A549 treated with Mapracorat at 1 μM for 4 hours (cell line): Measurements from ENCODE around the gene KIAA1549. TPM values are rescaled to one million over a fixed set of nuclear protein-coding genes. Genes with fewer than 3 reads are reported as not detected.

Source experiments
- total RNA-seq: library from RNA; stranded (reverse); fragments of 200-300 nt; extraction: Qiagen RNA extraction; gene quantifications from 5 replicates; pipeline ENCODE4 v1.2.3, GENCODE V29; 2022

Gene KIAA1549
- total RNA-seq, result 4.7 to 6.7 TPM (median 5.8 TPM) in 5 replicates

GRCh38 chr7:138981332-138982203 is at the start of gene KIAA1549:
TSS of gene KIAA1549 (minus strand) at chr7:138981389. CDS start at chr7:138981269, 120 bp downstream.

DNA sequence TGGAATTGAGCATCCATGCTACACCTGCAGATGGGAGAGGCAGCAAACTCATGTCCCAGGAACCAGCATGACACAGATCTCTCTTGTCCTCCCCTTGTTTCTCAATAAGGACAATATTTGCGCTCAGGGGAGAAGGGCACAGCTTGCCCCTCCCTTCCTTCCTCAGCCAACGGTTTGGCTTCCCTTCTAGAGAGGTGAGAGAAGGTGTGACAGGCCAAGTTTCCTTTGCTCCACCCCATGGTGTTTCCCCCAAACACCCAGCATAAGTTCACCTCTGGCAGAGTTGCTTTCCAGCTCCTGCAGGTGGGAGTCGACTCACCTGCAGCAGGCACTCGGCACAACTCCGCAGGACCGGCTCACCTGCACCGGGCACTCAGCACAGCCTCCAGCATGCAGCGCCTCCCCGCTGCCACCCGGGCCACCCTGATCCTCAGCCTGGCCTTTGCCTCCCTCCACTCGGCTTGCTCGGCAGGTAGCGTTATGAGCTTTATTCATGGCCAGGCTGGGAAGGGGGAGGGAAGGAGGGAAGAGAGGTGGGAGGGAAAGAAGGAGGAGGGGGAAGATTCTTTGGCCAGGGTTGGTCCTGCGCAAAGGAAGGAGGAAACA is 183.4 kb downstream of the KIAA1549 start, which contains the start of the genes ATP6V0A4 and TMEM213:
Gene ATP6V0A4 (minus strand): TSS at position 482 of the 606 bp plus-strand sequence. CDS start 26,949 bp downstream, outside the sequence.
Gene TMEM213 (plus strand): TSS at position 280 of the 606 bp plus-strand sequence. CDS start 111 bp downstream, at position 391.

Other genes starting within 250 kb of the KIAA1549 start
- gene TMEM213, start 183.4 kb downstream of the KIAA1549 start, total RNA-seq, result not detected in 5 replicates
- gene ATP6V0A4, start 183.2 kb downstream of the KIAA1549 start, total RNA-seq, result 0.14 to 0.27 TPM (median 0.18 TPM) in 5 replicates
- gene ZC3HAV1L, start 54.7 kb upstream of the KIAA1549 start, total RNA-seq, result 3.9 to 8.3 TPM (median 6.4 TPM) in 5 replicates
- 29.7 to 32.7 TPM (median 31.1 TPM) in 5 replicates for gene ZC3HAV1, start 128.3 kb upstream of the KIAA1549 start, total RNA-seq
- 2.1 to 2.9 TPM (median 2.8 TPM) in 5 replicates for gene UBN2, start 249.8 kb upstream of the KIAA1549 start, total RNA-seq